GM12878 (cell line): ENCODE data around the gene POU2AF2.

Source experiments
- POLR2A ChIP-seq: IDR thresholded peaks from 2 replicates; pipeline ENCODE4 v1.6.1; 2011; ENCODE audit warnings: low read depth, mild to moderate bottlenecking, low read length
- POLR2AphosphoS2 ChIP-seq: IDR thresholded peaks from 2 replicates; pipeline ENCODE4 v1.6.1; 2011; ENCODE audit warnings: low read depth, mild to moderate bottlenecking, low read length, improper control_type of control experiment, moderate library complexity
- TF ChIP-seq, protein P1 (sequence below): IDR thresholded peaks from 2 replicates; pipeline ENCODE4 v1.6.1; 2012; ENCODE audit warnings: low read length, inconsistent platforms

- no peak for TF ChIP-seq POLR2AphosphoS2
- TF ChIP-seq, protein P1, sequence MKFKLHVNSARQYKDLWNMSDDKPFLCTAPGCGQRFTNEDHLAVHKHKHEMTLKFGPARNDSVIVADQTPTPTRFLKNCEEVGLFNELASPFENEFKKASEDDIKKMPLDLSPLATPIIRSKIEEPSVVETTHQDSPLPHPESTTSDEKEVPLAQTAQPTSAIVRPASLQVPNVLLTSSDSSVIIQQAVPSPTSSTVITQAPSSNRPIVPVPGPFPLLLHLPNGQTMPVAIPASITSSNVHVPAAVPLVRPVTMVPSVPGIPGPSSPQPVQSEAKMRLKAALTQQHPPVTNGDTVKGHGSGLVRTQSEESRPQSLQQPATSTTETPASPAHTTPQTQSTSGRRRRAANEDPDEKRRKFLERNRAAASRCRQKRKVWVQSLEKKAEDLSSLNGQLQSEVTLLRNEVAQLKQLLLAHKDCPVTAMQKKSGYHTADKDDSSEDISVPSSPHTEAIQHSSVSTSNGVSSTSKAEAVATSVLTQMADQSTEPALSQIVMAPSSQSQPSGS: no peak
- TF ChIP-seq POLR2A: no peak
These were observed 84.0 kb downstream of the POU2AF2 start for GRCh38 chr11:111329306-111330204.
